Keratinocyte (primary cell): ENCODE measurements around the gene SH3PXD2A. TPM values are rescaled to one million over a fixed set of nuclear protein-coding genes. Genes with fewer than 3 reads are reported as not detected.

Experiments
- DNase-seq: peaks from one replicate; pipeline ENCODE4 v3.0.0-alpha.2; 2011; ENCODE audit warnings: low read depth, missing footprints, low spot score
- FAIRE-seq: peaks from 2 replicates; lab custom pipeline; 2011; peaks lifted over from hg19 to GRCh38; lab: Jason Lieb, UNC
- H2AFZ ChIP-seq: 2 replicates; pipeline ENCODE4 v1.6.0; 2012; ENCODE audit warnings: low read length, control low read depth, inconsistent platforms; ENCODE audit not compliant: control insufficient read depth
- H3K27ac ChIP-seq: 2 replicates; pipeline ENCODE4 v1.5.1; 2011; ENCODE audit warnings: low read length; ENCODE audit not compliant: control insufficient read depth, insufficient read depth
- H3K27me3 ChIP-seq: 3 replicates; pipeline ENCODE4 v1.6.0; 2011; ENCODE audit warnings: low read length; ENCODE audit not compliant: control insufficient read depth, insufficient read depth; ENCODE audit errors: extremely low read depth
- H3K36me3 ChIP-seq, 2 experiments: 2 replicates in 1 of 2; 3 replicates in 1 of 2; pipeline ENCODE4 v1.5.1; 2011; ENCODE audit warnings: low read length in 2 of 2, mild to moderate bottlenecking in 1 of 2; ENCODE audit not compliant: control insufficient read depth in 2 of 2, insufficient read depth in 2 of 2; ENCODE audit errors: extremely low read depth in 1 of 2
- H3K4me1 ChIP-seq: 3 replicates; pipeline ENCODE4 v1.5.1; 2011; ENCODE audit warnings: low read length; ENCODE audit not compliant: control insufficient read depth, insufficient read depth; ENCODE audit errors: extremely low read depth
- H3K4me2 ChIP-seq: 3 replicates; pipeline ENCODE4 v1.6.0; 2011; ENCODE audit warnings: low read depth, low read length; ENCODE audit not compliant: control insufficient read depth, insufficient read depth; ENCODE audit errors: extremely low read depth
- H3K4me3 ChIP-seq, 3 experiments: fragments of 200-600 bp in 1 of 3; sonication (generic) in 1 of 3; 2 replicates in 2 of 3; 3 replicates in 1 of 3; pipeline ENCODE4 v1.5.1; 2011 to 2016; ENCODE audit warnings: low read length in 3 of 3, mild to moderate bottlenecking in 3 of 3, control low read depth in 2 of 3, inconsistent platforms in 1 of 3, low read depth in 1 of 3, mixed read lengths in 1 of 3, mixed run types in 1 of 3, moderate library complexity in 1 of 3; ENCODE audit not compliant: control insufficient read depth in 2 of 3, insufficient read depth in 2 of 3; ENCODE audit errors: extremely low read depth in 1 of 3
- H3K79me2 ChIP-seq: 2 replicates; pipeline ENCODE4 v1.6.0; 2012; ENCODE audit warnings: low read length; ENCODE audit not compliant: control insufficient read depth, insufficient read depth
- H3K9ac ChIP-seq: 3 replicates; pipeline ENCODE4 v1.6.0; 2011; ENCODE audit warnings: low read length; ENCODE audit not compliant: control insufficient read depth, insufficient read depth; ENCODE audit errors: extremely low read depth
- H3K9me1 ChIP-seq: 3 replicates; pipeline ENCODE4 v1.6.0; 2011; ENCODE audit warnings: low read length; ENCODE audit not compliant: control insufficient read depth, insufficient read depth; ENCODE audit errors: extremely low read depth
- H3K9me3 ChIP-seq: 2 replicates; pipeline ENCODE4 v1.5.1; 2012; ENCODE audit warnings: low read depth, low read length; ENCODE audit not compliant: control insufficient read depth
- H4K20me1 ChIP-seq: 3 replicates; pipeline ENCODE4 v1.6.0; 2011; ENCODE audit warnings: low read length; ENCODE audit not compliant: control insufficient read depth, insufficient read depth; ENCODE audit errors: extremely low read depth
- CTCF ChIP-seq, 3 experiments: IDR thresholded peaks in 1 of 3; conservative IDR thresholded peaks in 1 of 3; optimal IDR thresholded peaks in 1 of 3; 2 replicates in 2 of 3; 3 replicates in 1 of 3; pipeline versions ENCODE3 to v1.5.1; 2011; ENCODE audit warnings: low read length in 3 of 3, mild to moderate bottlenecking in 3 of 3, moderate library complexity in 2 of 3, control low read depth in 1 of 3, inconsistent platforms in 1 of 3; ENCODE audit not compliant: insufficient read depth in 2 of 3; ENCODE audit errors: extremely low read depth in 1 of 3
- EZH2 ChIP-seq: IDR thresholded peaks from one replicate; pipeline ENCODE4 v1.6.1; 2012; ENCODE audit warnings: inconsistent platforms, mild to moderate bottlenecking, low read length, moderate library complexity
- dilution Hi-C: fragments of 300-500 bp; cut with MboI; formaldehyde crosslinking; loops from one replicate; pipeline ENCODE4 v1.7.0; 2020; ENCODE audit warnings: low sequenced_read_pairs; ENCODE audit not compliant: extremely low pct_ligation_motif_present
- polyA plus RNA-seq, 5 experiments: library from polyadenylated mRNA; depleted of rRNA in 3 of 5; stranded (reverse) in 3 of 5; stranded (forward) in 1 of 5; unstranded in 1 of 5; fragments of >200 nt; gene quantifications; 1 replicate in 1 of 5; 2 replicates in 3 of 5; 3 replicates in 1 of 5; pipeline versions ENCODE4 v1.2.1 to v1.2.3, GENCODE V29; 2011 to 2012; ENCODE audit warnings: missing spikeins in 2 of 5, low read depth in 1 of 5, low replicate concordance in 1 of 5

SH3PXD2A gene
- polyA plus RNA-seq, 1 donor (not counting 4 experiments of a cell fraction or from before 2014, with no cell fraction given): 33.9 TPM

GRCh38 chr10:103583871-103584215, 271.5 kb downstream of the SH3PXD2A start:
- H3K36me3 ChIP-seq: no peaks in the 10 kb centered on the region
- no peaks in the 10 kb centered on the region for H3K4me1 ChIP-seq
- no peak overlapping the region for H2AFZ ChIP-seq
- no peak overlapping the region for H3K4me3 ChIP-seq
- DNase-seq (no peak), FAIRE-seq (no peak)
- peaks cover 47% of the 10 kb centered on the region for H3K27me3 ChIP-seq
- no peaks in the 10 kb centered on the region for H3K9me1 ChIP-seq
- H3K27ac ChIP-seq: no peak overlapping the region
- H3K4me2 ChIP-seq: peak overlapping the region; percentile 27
- H3K9ac ChIP-seq: no peak overlapping the region
- no peaks in the 10 kb centered on the region for H3K79me2 ChIP-seq
- TF ChIP-seq CTCF (optimal IDR thresholded peaks at IDR 0.05 in 1 of 3, IDR thresholded peaks at IDR 0.05 in 1 of 3, conservative IDR thresholded peaks at IDR 0.05 in 1 of 3; ENCODE audit: extremely low read depth in 1 of 3, insufficient read depth in 2 of 3, low read length in 3 of 3) (no peak), EZH2 (no peak)
- peaks cover 3% of the 10 kb centered on the region for H4K20me1 ChIP-seq
- H3K9me3 ChIP-seq: no peaks in the 10 kb centered on the region
- dilution Hi-C loops: no loop called here

- Histone ChIP-seq H3K27me3 (peaks cover 54% of the 10 kb centered on the region), H3K4me1 (no peaks in the 10 kb centered on the region), H3K9me1 (no peaks in the 10 kb centered on the region), H3K9me3 (no peaks in the 10 kb centered on the region), H3K27ac (no peak overlapping the region), H2AFZ (no peak overlapping the region), H3K4me3 (no peak overlapping the region), H3K9ac (no peak overlapping the region), H3K79me2 (no peaks in the 10 kb centered on the region), H3K4me2 (no peak overlapping the region), H3K36me3 (no peaks in the 10 kb centered on the region), H4K20me1 (peaks cover 3% of the 10 kb centered on the region)
- no peak for FAIRE-seq
- TF ChIP-seq EZH2 (no peak), CTCF (optimal IDR thresholded peaks at IDR 0.05 in 1 of 3, IDR thresholded peaks at IDR 0.05 in 1 of 3, conservative IDR thresholded peaks at IDR 0.05 in 1 of 3; ENCODE audit: extremely low read depth in 1 of 3, insufficient read depth in 2 of 3, low read length in 3 of 3) (no peak)
- no peak for DNase-seq
- dilution Hi-C loops: no loop called here
These were observed 272.8 kb downstream of the SH3PXD2A start for GRCh38 chr10:103582331-103583123.
